ENCODE results near the gene ME2.

- TF ChIP-seq, protein P1, sequence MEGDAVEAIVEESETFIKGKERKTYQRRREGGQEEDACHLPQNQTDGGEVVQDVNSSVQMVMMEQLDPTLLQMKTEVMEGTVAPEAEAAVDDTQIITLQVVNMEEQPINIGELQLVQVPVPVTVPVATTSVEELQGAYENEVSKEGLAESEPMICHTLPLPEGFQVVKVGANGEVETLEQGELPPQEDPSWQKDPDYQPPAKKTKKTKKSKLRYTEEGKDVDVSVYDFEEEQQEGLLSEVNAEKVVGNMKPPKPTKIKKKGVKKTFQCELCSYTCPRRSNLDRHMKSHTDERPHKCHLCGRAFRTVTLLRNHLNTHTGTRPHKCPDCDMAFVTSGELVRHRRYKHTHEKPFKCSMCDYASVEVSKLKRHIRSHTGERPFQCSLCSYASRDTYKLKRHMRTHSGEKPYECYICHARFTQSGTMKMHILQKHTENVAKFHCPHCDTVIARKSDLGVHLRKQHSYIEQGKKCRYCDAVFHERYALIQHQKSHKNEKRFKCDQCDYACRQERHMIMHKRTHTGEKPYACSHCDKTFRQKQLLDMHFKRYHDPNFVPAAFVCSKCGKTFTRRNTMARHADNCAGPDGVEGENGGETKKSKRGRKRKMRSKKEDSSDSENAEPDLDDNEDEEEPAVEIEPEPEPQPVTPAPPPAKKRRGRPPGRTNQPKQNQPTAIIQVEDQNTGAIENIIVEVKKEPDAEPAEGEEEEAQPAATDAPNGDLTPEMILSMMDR (IDR thresholded peaks at IDR 0.05) = no peak
- no peak for TF ChIP-seq POLR2A (IDR thresholded peaks at IDR 0.05)
These were observed 94.6 kb downstream of the ME2 start for GRCh38 chr18:50973367-50974126.
